Measurements from ENCODE around the gene SLMAP.

SLMAP gene

GRCh38 chr3:57752307-57752706, 3.8 kb upstream of the SLMAP start:
- in situ Hi-C loops (cut with MboI; ENCODE audit: low sequenced_read_pairs), result no loop called here

- in situ Hi-C loops (cut with MboI; ENCODE audit: low sequenced_read_pairs), result no loop called here
These were observed 3.1 kb upstream of the SLMAP start for GRCh38 chr3:57753016-57753415.

GRCh38 chr3:57755368-57755675, 787 bp upstream of the SLMAP start:
- in situ Hi-C loops (cut with MboI; ENCODE audit: low sequenced_read_pairs), result no loop called here

- in situ Hi-C loops (cut with MboI; ENCODE audit: low sequenced_read_pairs), result no loop called here
These were observed 656 bp downstream of the SLMAP start for GRCh38 chr3:57756528-57757401.

- in situ Hi-C loops (cut with MboI; ENCODE audit: low sequenced_read_pairs), result no loop called here
These were observed 1.7 kb downstream of the SLMAP start for GRCh38 chr3:57757642-57758297.

GRCh38 chr3:57758686-57759085, 2.6 kb downstream of the SLMAP start:
- in situ Hi-C loops (cut with MboI; ENCODE audit: low sequenced_read_pairs), result no loop called here

- in situ Hi-C loops (cut with MboI; ENCODE audit: low sequenced_read_pairs), result no loop called here
These were observed 8.7 kb downstream of the SLMAP start for GRCh38 chr3:57764794-57765193.

- in situ Hi-C loops (cut with MboI; ENCODE audit: low sequenced_read_pairs), result no loop called here
These were observed 12.5 kb downstream of the SLMAP start for GRCh38 chr3:57768595-57768994.

- in situ Hi-C loops (cut with MboI; ENCODE audit: low sequenced_read_pairs), result no loop called here
These were observed 14.1 kb downstream of the SLMAP start for GRCh38 chr3:57770009-57770827.

GRCh38 chr3:57772251-57772650, 16.1 kb downstream of the SLMAP start:
- in situ Hi-C loops (cut with MboI; ENCODE audit: low sequenced_read_pairs), result no loop called here

- in situ Hi-C loops (cut with MboI; ENCODE audit: low sequenced_read_pairs), result no loop called here
These were observed 21.7 kb downstream of the SLMAP start for GRCh38 chr3:57777774-57778173.

- in situ Hi-C loops (cut with MboI; ENCODE audit: low sequenced_read_pairs), result no loop called here
These were observed 22.4 kb downstream of the SLMAP start for GRCh38 chr3:57778494-57778893.

- in situ Hi-C loops (cut with MboI; ENCODE audit: low sequenced_read_pairs), result no loop called here
These were observed 23.6 kb downstream of the SLMAP start for GRCh38 chr3:57779666-57780065.

GRCh38 chr3:57783186-57784088, 27.3 kb downstream of the SLMAP start:
- in situ Hi-C loops (cut with MboI; ENCODE audit: low sequenced_read_pairs), result no loop called here

- in situ Hi-C loops (cut with MboI; ENCODE audit: low sequenced_read_pairs), result no loop called here
These were observed 28.1 kb downstream of the SLMAP start for GRCh38 chr3:57784089-57784735.

GRCh38 chr3:57785446-57785845, 29.3 kb downstream of the SLMAP start:
- in situ Hi-C loops (cut with MboI; ENCODE audit: low sequenced_read_pairs), result no loop called here

GRCh38 chr3:57787867-57788623, 31.9 kb downstream of the SLMAP start:
- in situ Hi-C loops (cut with MboI; ENCODE audit: low sequenced_read_pairs), result no loop called here

- in situ Hi-C loops (cut with MboI; ENCODE audit: low sequenced_read_pairs), result no loop called here
These were observed 32.5 kb downstream of the SLMAP start for GRCh38 chr3:57788624-57789018.

GRCh38 chr3:57791245-57791644, 35.1 kb downstream of the SLMAP start:
- in situ Hi-C loops (cut with MboI; ENCODE audit: low sequenced_read_pairs), result no loop called here

Measured in HL-60/S4 (cell line).